Upper lobe of left lung (tissue), 6 donors: ENCODE data around the gene TLR9. TPM values are rescaled to one million over a fixed set of nuclear protein-coding genes. Genes with fewer than 3 reads are reported as not detected.

ENCODE experiments used
- ATAC-seq, 2 donors: fragments of 200-7000 bp; cut with Tn5 transposase; one replicate each; pipeline ENCODE4 v1.9.1; 2022; ENCODE audit warnings: mild to moderate bottlenecking in 2 of 2, moderate library complexity in 2 of 2; ENCODE audit not compliant: low FRiP score in 2 of 2
- DNase-seq, 2 donors: peaks; one replicate each; pipeline ENCODE4 v3.0.0-alpha.2; 2019 to 2020
- H3K27ac ChIP-seq, 4 donors: fragments of 200-600 bp; sonication (generic); one replicate each; pipeline ENCODE4 v1.5.1; 2016 to 2019
- H3K27me3 ChIP-seq, 4 donors: fragments of 200-600 bp; sonication (generic); one replicate each; pipeline ENCODE4 v1.5.1; 2017 to 2019
- H3K36me3 ChIP-seq, 4 donors: fragments of 200-600 bp; sonication (generic); one replicate each; pipeline ENCODE4 v1.5.1; 2016 to 2019
- H3K4me1 ChIP-seq, 4 donors: fragments of 200-600 bp; sonication (generic); one replicate each; pipeline ENCODE4 v1.5.1; 2018 to 2019
- H3K4me3 ChIP-seq, 4 donors: fragments of 200-600 bp; sonication (generic); one replicate each; pipeline ENCODE4 v1.5.1; 2017 to 2019; ENCODE audit warnings: mild to moderate bottlenecking in 2 of 4, moderate library complexity in 1 of 4
- H3K9me3 ChIP-seq, 4 donors: fragments of 200-600 bp; sonication (generic); one replicate each; pipeline ENCODE4 v1.5.1; 2018 to 2019
- CTCF ChIP-seq, 6 experiments: fragments of 450-650 bp in 4 of 6; fragments of 200-600 bp in 2 of 6; sonication (generic) in 2 of 6; IDR thresholded peaks; one replicate each; pipeline ENCODE4 v1.5.1; 2016 to 2019; ENCODE audit warnings: antibody characterized with exemption in 6 of 6
- EP300 ChIP-seq, 4 donors: sonication (generic); formaldehyde crosslinking; IDR thresholded peaks; one replicate each; pipeline ENCODE4 v1.5.1; 2017; ENCODE audit warnings: antibody characterized with exemption in 4 of 4, control low read depth in 2 of 4
- POLR2A ChIP-seq, 4 donors: fragments of 450-650 bp; IDR thresholded peaks; one replicate each; pipeline ENCODE4 v1.5.1; 2016 to 2017; ENCODE audit warnings: antibody characterized with exemption in 4 of 4, mild to moderate bottlenecking in 2 of 4
- POLR2AphosphoS5 ChIP-seq, 2 donors: sonication (generic); formaldehyde crosslinking; IDR thresholded peaks; one replicate each; pipeline ENCODE4 v1.5.1; 2017; ENCODE audit warnings: antibody characterized with exemption in 2 of 2
- WGBS, 2 donors: methylation state at CpG; one replicate each; pipeline ENCODE4 v1.1.5; 2017 to 2018; 5-methylcytosine and 5-hydroxymethylcytosine counted together
- total RNA-seq, 6 donors: library from RNA; depleted of rRNA in 4 of 6; stranded (reverse); fragments of >200 nt in 4 of 6; gene quantifications; one replicate each; pipeline versions ENCODE4 v1.1.0 to v1.2.1, GENCODE V29; 2016 to 2021
- donor health status: DM: no; HTN: no; CAD: no; lungs with moderate emphysema.
- donor health status: DM: no; HTN: yes; CAD: no; lungs with severe emphysema.

TLR9 gene
- total RNA-seq, 6 donors from 2014 or later: 0.29 to 1.1 TPM; not detected in 4

- Histone ChIP-seq H3K27ac (no peak overlapping the region), H3K4me1 (peaks cover 9 to 46% (median 23%) of the 10 kb centered on the region in 4 donors), H3K4me3 (no peak overlapping the region), H3K9me3 (no peaks in the 10 kb centered on the region), H3K36me3 (peaks cover 63 to 100% (median 93%) of the 10 kb centered on the region in 4 donors), H3K27me3 (no peaks in the 10 kb centered on the region)
- no peak for ATAC-seq
- TF ChIP-seq POLR2A (IDR thresholded peaks at IDR 0.05) (no peak), EP300 (IDR thresholded peaks at IDR 0.05) (no peak), POLR2AphosphoS5 (IDR thresholded peaks at IDR 0.05) (no peak), CTCF (IDR thresholded peaks at IDR 0.05) (no peak)
- WGBS, 2 donors: 92 to 94% methylated on average over 4 of the region's 4 CpGs
- DNase-seq: no peak
These were observed 16.9 kb downstream of the TLR9 start for GRCh38 chr3:52208556-52208955.

GRCh38 chr3:52205727-52206372, 19.6 kb downstream of the TLR9 start:
- Histone ChIP-seq H3K4me3 (no peak overlapping the region), H3K36me3 (peaks cover 60 to 92% (median 79%) of the 10 kb centered on the region in 4 donors), H3K27ac (peak overlapping the region in 1 of 4 donors; percentile 9), H3K4me1 (peaks cover 10 to 60% (median 34%) of the 10 kb centered on the region in 4 donors), H3K9me3 (no peaks in the 10 kb centered on the region), H3K27me3 (no peaks in the 10 kb centered on the region)
- DNase-seq (peak in 1 of 2 donors; percentile 74), ATAC-seq (no peak)
- WGBS, 2 donors: 76 to 80% methylated on average over 6 of the region's 6 CpGs
- no peak for TF ChIP-seq POLR2A (IDR thresholded peaks at IDR 0.05)
- TF ChIP-seq EP300 (IDR thresholded peaks at IDR 0.05): peak in 1 of 4 donors; percentile 12

- Histone ChIP-seq H3K27ac (peak overlapping the region in 2 of 4 donors; percentile 2 to 11), H3K27me3 (no peaks in the 10 kb centered on the region), H3K36me3 (peaks cover 57 to 83% (median 67%) of the 10 kb centered on the region in 4 donors), H3K4me1 (peaks cover 14 to 62% (median 36%) of the 10 kb centered on the region in 4 donors), H3K9me3 (no peaks in the 10 kb centered on the region), H3K4me3 (no peak overlapping the region)
- DNase-seq (no peak), ATAC-seq (no peak)
- no peak for TF ChIP-seq CTCF (IDR thresholded peaks at IDR 0.05)
- no peak for TF ChIP-seq EP300 (IDR thresholded peaks at IDR 0.05)
- TF ChIP-seq POLR2AphosphoS5 (IDR thresholded peaks at IDR 0.05): no peak
- TF ChIP-seq POLR2A (IDR thresholded peaks at IDR 0.05): no peak
- 64 to 66% methylated on average over 10 of the region's 10 CpGs for WGBS, 2 donors
These were observed 20.9 kb downstream of the TLR9 start for GRCh38 chr3:52204337-52205073.

GRCh38 chr3:52203701-52204100, 21.7 kb downstream of the TLR9 start:
- H3K36me3 ChIP-seq: peaks cover 55 to 77% (median 59%) of the 10 kb centered on the region in 4 donors
- 75 to 90% methylated on average over 1 of the region's 1 CpG for WGBS, 2 donors
- H3K9me3 ChIP-seq: no peaks in the 10 kb centered on the region
- no peak for ATAC-seq
- peaks cover 22 to 70% (median 44%) of the 10 kb centered on the region in 4 donors for H3K4me1 ChIP-seq
- peak overlapping the region in 1 of 4 donors; percentile 98 for H3K27ac ChIP-seq
- no peak for DNase-seq
- TF ChIP-seq POLR2A (IDR thresholded peaks at IDR 0.05): no peak
- TF ChIP-seq CTCF (IDR thresholded peaks at IDR 0.05): no peak
- no peak for TF ChIP-seq EP300 (IDR thresholded peaks at IDR 0.05)
- TF ChIP-seq POLR2AphosphoS5 (IDR thresholded peaks at IDR 0.05): no peak
- H3K27me3 ChIP-seq: no peaks in the 10 kb centered on the region
- H3K4me3 ChIP-seq: no peak overlapping the region

GRCh38 chr3:52202384-52203077, 22.9 kb downstream of the TLR9 start:
- H3K27ac ChIP-seq: peak overlapping the region; percentile 9 to 98 (median 39)
- H3K36me3 ChIP-seq: peaks cover 44 to 66% (median 48%) of the 10 kb centered on the region in 4 donors
- ATAC-seq: no peak

More at GRCh38 chr3:52202384-52203077, 22.9 kb downstream of the TLR9 start:
- no peaks in the 10 kb centered on the region for H3K27me3 ChIP-seq
- no peak overlapping the region for H3K4me3 ChIP-seq
- DNase-seq: no peak
- no peaks in the 10 kb centered on the region for H3K9me3 ChIP-seq
- no peak for TF ChIP-seq EP300 (IDR thresholded peaks at IDR 0.05)
- H3K4me1 ChIP-seq: peaks cover 27 to 76% (median 48%) of the 10 kb centered on the region in 4 donors
- WGBS, 2 donors: 76 to 80% methylated on average over 4 of the region's 4 CpGs
